ENCODE data around the gene RWDD2A. TPM values are rescaled to one million over a fixed set of nuclear protein-coding genes. Genes with fewer than 3 reads are reported as not detected.

Gene RWDD2A
- total RNA-seq, 4 donors from 2014 or later: 1.8 to 4.8 (median 3.4) TPM

GRCh38 chr6:83218646-83219045, 25.5 kb downstream of the RWDD2A start:
- ATAC-seq (ENCODE audit: low FRiP score): no peak
- DNase-seq (ENCODE audit: low spot score): no peak
- TF ChIP-seq, protein P1, sequence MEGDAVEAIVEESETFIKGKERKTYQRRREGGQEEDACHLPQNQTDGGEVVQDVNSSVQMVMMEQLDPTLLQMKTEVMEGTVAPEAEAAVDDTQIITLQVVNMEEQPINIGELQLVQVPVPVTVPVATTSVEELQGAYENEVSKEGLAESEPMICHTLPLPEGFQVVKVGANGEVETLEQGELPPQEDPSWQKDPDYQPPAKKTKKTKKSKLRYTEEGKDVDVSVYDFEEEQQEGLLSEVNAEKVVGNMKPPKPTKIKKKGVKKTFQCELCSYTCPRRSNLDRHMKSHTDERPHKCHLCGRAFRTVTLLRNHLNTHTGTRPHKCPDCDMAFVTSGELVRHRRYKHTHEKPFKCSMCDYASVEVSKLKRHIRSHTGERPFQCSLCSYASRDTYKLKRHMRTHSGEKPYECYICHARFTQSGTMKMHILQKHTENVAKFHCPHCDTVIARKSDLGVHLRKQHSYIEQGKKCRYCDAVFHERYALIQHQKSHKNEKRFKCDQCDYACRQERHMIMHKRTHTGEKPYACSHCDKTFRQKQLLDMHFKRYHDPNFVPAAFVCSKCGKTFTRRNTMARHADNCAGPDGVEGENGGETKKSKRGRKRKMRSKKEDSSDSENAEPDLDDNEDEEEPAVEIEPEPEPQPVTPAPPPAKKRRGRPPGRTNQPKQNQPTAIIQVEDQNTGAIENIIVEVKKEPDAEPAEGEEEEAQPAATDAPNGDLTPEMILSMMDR (IDR thresholded peaks at IDR 0.05): no peak

DNA sequence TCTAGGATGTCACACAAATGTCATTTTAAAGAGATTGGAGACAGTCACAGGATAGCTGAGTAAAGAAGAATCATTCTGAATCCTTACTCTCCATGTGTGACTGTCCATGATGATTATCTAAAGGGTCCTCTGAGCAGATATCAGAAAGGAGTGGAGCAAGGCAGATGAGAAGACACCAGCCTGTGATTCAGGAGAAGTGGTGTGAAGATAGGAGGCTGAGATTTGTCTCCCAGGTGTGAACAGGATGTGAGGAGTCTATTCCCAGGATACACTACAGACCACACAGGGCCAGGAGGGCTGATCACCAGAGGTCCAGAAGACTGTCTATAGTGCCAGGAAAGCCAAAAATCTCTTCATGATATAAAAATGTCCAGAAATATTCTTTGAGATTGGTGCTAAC, 27.0 kb downstream of the RWDD2A start:
- TF ChIP-seq, protein P1 (IDR thresholded peaks at IDR 0.05): no peak
- no peak for DNase-seq (ENCODE audit: low spot score)
- ATAC-seq (ENCODE audit: low FRiP score): no peak

GRCh38 chr6:83221276-83221675, 28.1 kb downstream of the RWDD2A start:
- ATAC-seq (ENCODE audit: low FRiP score) (no peak), DNase-seq (ENCODE audit: low spot score) (no peak)
- TF ChIP-seq, protein P1 (IDR thresholded peaks at IDR 0.05): no peak

GRCh38 chr6:83221889-83222479, 28.8 kb downstream of the RWDD2A start:
- ATAC-seq (ENCODE audit: low FRiP score) (no peak), DNase-seq (ENCODE audit: low spot score) (no peak)
- TF ChIP-seq, protein P1 (IDR thresholded peaks at IDR 0.05): no peak

DNA sequence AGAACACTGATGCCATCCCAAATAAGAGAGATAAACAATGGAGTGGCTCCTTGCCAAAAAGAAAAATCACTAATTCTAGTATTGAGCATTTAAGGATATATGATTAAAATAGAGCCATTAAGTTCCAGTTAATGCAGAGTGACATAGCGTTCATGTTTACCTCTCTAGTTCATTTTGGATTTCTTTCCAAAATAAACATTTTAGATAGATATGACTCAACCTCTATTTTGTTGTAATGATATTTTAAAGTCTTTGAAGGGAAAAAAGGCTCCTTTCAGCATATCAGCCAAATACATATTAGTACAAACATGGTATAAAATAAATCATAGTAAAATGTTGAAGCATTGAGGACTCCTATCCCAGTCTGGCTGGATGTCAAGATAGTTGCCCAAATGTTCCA, 33.4 kb downstream of the RWDD2A start:
- TF ChIP-seq, protein P1 (IDR thresholded peaks at IDR 0.05): no peak
- ATAC-seq (ENCODE audit: low FRiP score) (no peak), DNase-seq (ENCODE audit: low spot score) (no peak)

- ATAC-seq (ENCODE audit: low FRiP score) (peak; percentile 64), DNase-seq (ENCODE audit: low spot score) (no peak)
- TF ChIP-seq, protein P1 (IDR thresholded peaks at IDR 0.05): no peak
Observed at GRCh38 chr6:83231146-83231545, 38.0 kb downstream of the RWDD2A start.

GRCh38 chr6:83247471-83247870, 54.3 kb downstream of the RWDD2A start:
- TF ChIP-seq, protein P1 (IDR thresholded peaks at IDR 0.05): no peak
- DNase-seq (ENCODE audit: low spot score): no peak
- no peak for ATAC-seq (ENCODE audit: low FRiP score)
